ENCODE data around the gene TMEM212.

TMEM212 gene

DNA sequence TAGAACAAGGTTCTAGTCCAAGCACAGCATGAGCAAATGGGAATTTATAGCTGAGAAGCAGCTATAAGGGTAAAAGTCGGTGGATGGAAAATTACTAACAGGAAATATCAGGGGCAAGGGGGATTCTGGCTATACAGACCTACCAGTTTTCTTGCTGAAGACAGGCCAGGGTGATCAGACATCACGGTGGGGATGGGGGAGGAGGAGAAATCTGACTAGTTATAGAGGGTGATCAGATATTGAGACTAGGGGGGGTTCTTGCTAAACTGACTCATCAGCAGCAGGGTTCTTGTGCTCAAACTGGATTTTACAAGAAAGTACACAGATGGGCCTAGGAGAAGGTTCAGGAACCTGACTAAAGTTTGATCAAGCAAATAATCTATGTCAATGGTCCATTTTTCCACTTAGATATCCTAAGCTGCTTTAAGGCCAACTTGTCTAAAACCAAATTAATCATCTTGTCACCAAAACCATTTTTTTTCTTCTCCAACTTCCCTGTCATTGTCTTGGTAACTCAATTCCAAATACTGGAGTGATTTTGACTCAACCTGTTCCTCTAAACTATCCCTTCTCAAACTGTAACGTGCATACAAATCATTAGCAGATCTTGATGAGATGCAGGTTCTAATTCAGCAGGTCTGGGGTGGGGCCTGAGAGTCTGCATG lies 4.6 kb downstream of the TMEM212 start:
- Histone ChIP-seq H2BK5ac (ENCODE audit: low read length) (no peak overlapping the region), H3K4me3 (ENCODE audit: low read length) (no peak overlapping the region), H3K79me1 (ENCODE audit: low read length) (no peaks in the 10 kb centered on the region), H3K4me1 (ENCODE audit: control insufficient read depth, low read depth, low read length) (no peaks in the 10 kb centered on the region), H4K5ac (ENCODE audit: low read length) (no peak overlapping the region), H2BK120ac (ENCODE audit: low read depth, low read length) (no peak overlapping the region), H3K4ac (ENCODE audit: low read depth, low read length) (no peak overlapping the region), H3K36me3 (ENCODE audit: control insufficient read depth, insufficient read depth, low read length) (no peaks in the 10 kb centered on the region), H3K27ac (ENCODE audit: low read depth, low read length) (no peak overlapping the region), H3K18ac (ENCODE audit: low read length) (no peak overlapping the region), H3K23ac (ENCODE audit: low read length) (no peak overlapping the region), H4K8ac (ENCODE audit: low read depth, low read length) (no peak overlapping the region), H3K27me3 (ENCODE audit: insufficient read depth, low read length, poor library complexity) (no peaks in the 10 kb centered on the region), H3K79me2 (ENCODE audit: control insufficient read depth, insufficient read depth, low read length) (no peaks in the 10 kb centered on the region), H3K4me2 (ENCODE audit: low read length) (no peak overlapping the region), H2AK5ac (ENCODE audit: low read length) (no peak overlapping the region), H3K56ac (ENCODE audit: low read length) (no peak overlapping the region), H2BK15ac (replicated peaks; ENCODE audit: low read depth) (no peak overlapping the region), H3K9ac (ENCODE audit: low read length) (no peak overlapping the region)
- no peak for DNase-seq
- WGBS (ENCODE audit: extremely low coverage, insufficient coverage, low lambda C conversion rate) = no CpG with 5 or more reads among the region's 3 CpGs

- no peaks in the 10 kb centered on the region for H3K36me3 ChIP-seq (ENCODE audit: control insufficient read depth, insufficient read depth, low read length)
- H2BK120ac ChIP-seq (ENCODE audit: low read depth, low read length) = no peak overlapping the region
- no peak overlapping the region for H3K23ac ChIP-seq (ENCODE audit: low read length)
- no peak overlapping the region for H4K8ac ChIP-seq (ENCODE audit: low read depth, low read length)
- H4K5ac ChIP-seq (ENCODE audit: low read length) = no peak overlapping the region
- no peak overlapping the region for H2BK15ac ChIP-seq (replicated peaks; ENCODE audit: low read depth)
- H3K18ac ChIP-seq (ENCODE audit: low read length) = no peak overlapping the region
- no peak for DNase-seq
- H3K27me3 ChIP-seq (ENCODE audit: insufficient read depth, low read length, poor library complexity) = no peaks in the 10 kb centered on the region
- no peak overlapping the region for H3K4me2 ChIP-seq (ENCODE audit: low read length)
- no peak overlapping the region for H2BK5ac ChIP-seq (ENCODE audit: low read length)
- no peaks in the 10 kb centered on the region for H3K4me1 ChIP-seq (ENCODE audit: control insufficient read depth, low read depth, low read length)
- no peak overlapping the region for H3K9ac ChIP-seq (ENCODE audit: low read length)
- H3K79me1 ChIP-seq (ENCODE audit: low read length) = no peaks in the 10 kb centered on the region
- no CpG with 5 or more reads among the region's 6 CpGs for WGBS (ENCODE audit: extremely low coverage, insufficient coverage, low lambda C conversion rate)
- no peak overlapping the region for H3K27ac ChIP-seq (ENCODE audit: low read depth, low read length)
- H3K79me2 ChIP-seq (ENCODE audit: control insufficient read depth, insufficient read depth, low read length) = no peaks in the 10 kb centered on the region
- H3K4ac ChIP-seq (ENCODE audit: low read depth, low read length) = no peak overlapping the region
- H3K56ac ChIP-seq (ENCODE audit: low read length) = no peak overlapping the region
- H2AK5ac ChIP-seq (ENCODE audit: low read length) = no peak overlapping the region
- H3K4me3 ChIP-seq (ENCODE audit: low read length) = no peak overlapping the region
These were observed 6.6 kb downstream of the TMEM212 start for GRCh38 chr3:171849617-171850319.

- H3K4me3 ChIP-seq (ENCODE audit: low read length) = no peak overlapping the region
- no peak overlapping the region for H3K18ac ChIP-seq (ENCODE audit: low read length)
- DNase-seq = peak; percentile 80
- H3K27ac ChIP-seq (ENCODE audit: low read depth, low read length) = no peak overlapping the region
- no peak overlapping the region for H4K8ac ChIP-seq (ENCODE audit: low read depth, low read length)
- no peak overlapping the region for H2BK15ac ChIP-seq (replicated peaks; ENCODE audit: low read depth)
- H3K9ac ChIP-seq (ENCODE audit: low read length) = no peak overlapping the region
- no peak overlapping the region for H2BK5ac ChIP-seq (ENCODE audit: low read length)
- no peaks in the 10 kb centered on the region for H3K27me3 ChIP-seq (ENCODE audit: insufficient read depth, low read length, poor library complexity)
- H3K36me3 ChIP-seq (ENCODE audit: control insufficient read depth, insufficient read depth, low read length) = no peaks in the 10 kb centered on the region
- H3K79me1 ChIP-seq (ENCODE audit: low read length) = no peaks in the 10 kb centered on the region
- H3K56ac ChIP-seq (ENCODE audit: low read length) = no peak overlapping the region
- no peak overlapping the region for H3K23ac ChIP-seq (ENCODE audit: low read length)
- no peak overlapping the region for H4K5ac ChIP-seq (ENCODE audit: low read length)
- no peaks in the 10 kb centered on the region for H3K4me1 ChIP-seq (ENCODE audit: control insufficient read depth, low read depth, low read length)
- H3K4me2 ChIP-seq (ENCODE audit: low read length) = no peak overlapping the region
- no CpG with 5 or more reads among the region's 6 CpGs for WGBS (ENCODE audit: extremely low coverage, insufficient coverage, low lambda C conversion rate)
- H2AK5ac ChIP-seq (ENCODE audit: low read length) = no peak overlapping the region
- H2BK120ac ChIP-seq (ENCODE audit: low read depth, low read length) = no peak overlapping the region
- H3K4ac ChIP-seq (ENCODE audit: low read depth, low read length) = no peak overlapping the region
- H3K79me2 ChIP-seq (ENCODE audit: control insufficient read depth, insufficient read depth, low read length) = no peaks in the 10 kb centered on the region
These were observed 7.3 kb downstream of the TMEM212 start for GRCh38 chr3:171850320-171850959.

DNA sequence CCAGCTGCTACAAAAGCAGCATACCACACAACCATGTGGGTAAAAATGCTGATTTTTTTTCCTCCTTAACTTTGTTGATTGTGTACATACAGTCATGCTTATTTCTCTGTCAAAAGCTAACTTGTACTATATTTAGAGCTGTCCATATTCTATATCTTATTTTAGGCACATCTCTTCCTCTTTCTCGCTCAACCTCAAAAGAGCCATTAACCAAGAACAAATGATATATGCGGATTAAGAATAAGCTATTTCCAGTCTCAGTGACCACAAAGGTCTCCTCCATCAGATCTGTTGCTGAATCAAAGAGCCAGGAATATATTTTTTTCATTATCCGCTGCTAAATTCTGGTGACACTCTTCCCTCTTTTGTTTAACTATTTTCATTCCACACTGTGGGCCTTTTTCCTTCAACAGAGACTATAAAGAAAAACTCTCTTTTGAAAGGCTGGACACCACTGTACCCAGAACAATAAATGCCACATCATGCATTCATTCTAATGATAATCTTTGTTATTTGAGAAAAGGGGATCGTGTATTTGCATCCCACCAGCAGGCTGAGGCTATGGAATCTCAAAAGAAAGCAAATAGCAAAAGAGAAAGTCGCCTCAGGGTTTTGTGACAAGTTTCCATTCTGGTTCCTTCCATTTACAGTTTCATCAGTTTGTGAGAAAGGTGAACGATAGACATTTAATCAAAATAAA lies 8.0 kb downstream of the TMEM212 start:
- no peak overlapping the region for H3K9ac ChIP-seq (ENCODE audit: low read length)
- WGBS (ENCODE audit: extremely low coverage, insufficient coverage, low lambda C conversion rate) = no CpG with 5 or more reads among the region's 6 CpGs
- H4K8ac ChIP-seq (ENCODE audit: low read depth, low read length) = no peak overlapping the region
- H3K18ac ChIP-seq (ENCODE audit: low read length) = no peak overlapping the region
- H3K27ac ChIP-seq (ENCODE audit: low read depth, low read length) = no peak overlapping the region
- no peak overlapping the region for H3K23ac ChIP-seq (ENCODE audit: low read length)
- no peak overlapping the region for H2BK15ac ChIP-seq (replicated peaks; ENCODE audit: low read depth)
- no peaks in the 10 kb centered on the region for H3K79me1 ChIP-seq (ENCODE audit: low read length)
- no peaks in the 10 kb centered on the region for H3K36me3 ChIP-seq (ENCODE audit: control insufficient read depth, insufficient read depth, low read length)
- H3K56ac ChIP-seq (ENCODE audit: low read length) = no peak overlapping the region
- H3K4me3 ChIP-seq (ENCODE audit: low read length) = no peak overlapping the region
- DNase-seq = no peak
- H2BK5ac ChIP-seq (ENCODE audit: low read length) = no peak overlapping the region
- H2AK5ac ChIP-seq (ENCODE audit: low read length) = no peak overlapping the region
- no peak overlapping the region for H2BK120ac ChIP-seq (ENCODE audit: low read depth, low read length)
- H3K27me3 ChIP-seq (ENCODE audit: insufficient read depth, low read length, poor library complexity) = no peaks in the 10 kb centered on the region
- no peaks in the 10 kb centered on the region for H3K4me1 ChIP-seq (ENCODE audit: control insufficient read depth, low read depth, low read length)
- H3K4ac ChIP-seq (ENCODE audit: low read depth, low read length) = no peak overlapping the region
- no peak overlapping the region for H3K4me2 ChIP-seq (ENCODE audit: low read length)
- H3K79me2 ChIP-seq (ENCODE audit: control insufficient read depth, insufficient read depth, low read length) = no peaks in the 10 kb centered on the region
- no peak overlapping the region for H4K5ac ChIP-seq (ENCODE audit: low read length)

DNA sequence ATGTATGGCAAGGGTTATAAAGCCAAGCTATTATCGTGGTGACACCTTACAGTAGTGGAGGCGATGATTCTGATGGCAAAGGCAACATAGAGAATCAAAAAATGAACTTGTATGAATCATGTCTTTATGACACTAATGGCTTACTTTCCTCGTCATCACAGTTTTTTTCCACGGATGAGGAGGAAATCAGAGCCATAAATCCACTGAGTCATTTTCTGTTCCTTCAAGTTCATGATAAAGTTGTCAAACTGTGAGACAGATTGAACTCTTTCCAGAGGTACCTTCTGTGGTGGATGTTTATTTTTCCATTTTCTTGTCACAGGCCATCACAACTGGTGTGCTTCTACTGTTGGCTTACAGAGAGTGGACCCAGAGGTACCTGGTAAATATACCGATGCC lies 8.5 kb downstream of the TMEM212 start:
- no peak overlapping the region for H2BK5ac ChIP-seq (ENCODE audit: low read length)
- no CpG with 5 or more reads among the region's 5 CpGs for WGBS (ENCODE audit: extremely low coverage, insufficient coverage, low lambda C conversion rate)
- no peaks in the 10 kb centered on the region for H3K36me3 ChIP-seq (ENCODE audit: control insufficient read depth, insufficient read depth, low read length)
- no peaks in the 10 kb centered on the region for H3K79me1 ChIP-seq (ENCODE audit: low read length)
- H2AK5ac ChIP-seq (ENCODE audit: low read length) = no peak overlapping the region
- DNase-seq = no peak
- no peak overlapping the region for H4K8ac ChIP-seq (ENCODE audit: low read depth, low read length)
- no peak overlapping the region for H3K9ac ChIP-seq (ENCODE audit: low read length)
- no peak overlapping the region for H3K4me3 ChIP-seq (ENCODE audit: low read length)
- no peak overlapping the region for H2BK120ac ChIP-seq (ENCODE audit: low read depth, low read length)
- H3K79me2 ChIP-seq (ENCODE audit: control insufficient read depth, insufficient read depth, low read length) = no peaks in the 10 kb centered on the region
- H3K4me1 ChIP-seq (ENCODE audit: control insufficient read depth, low read depth, low read length) = no peaks in the 10 kb centered on the region
- H4K5ac ChIP-seq (ENCODE audit: low read length) = no peak overlapping the region
- H3K4me2 ChIP-seq (ENCODE audit: low read length) = no peak overlapping the region
- H3K27ac ChIP-seq (ENCODE audit: low read depth, low read length) = no peak overlapping the region
- no peak overlapping the region for H3K23ac ChIP-seq (ENCODE audit: low read length)
- H3K18ac ChIP-seq (ENCODE audit: low read length) = no peak overlapping the region
- H3K27me3 ChIP-seq (ENCODE audit: insufficient read depth, low read length, poor library complexity) = no peaks in the 10 kb centered on the region
- no peak overlapping the region for H3K56ac ChIP-seq (ENCODE audit: low read length)
- H3K4ac ChIP-seq (ENCODE audit: low read depth, low read length) = no peak overlapping the region
- no peak overlapping the region for H2BK15ac ChIP-seq (replicated peaks; ENCODE audit: low read depth)

All from mesendoderm (in vitro differentiated cells).